GM19397 (cell line): ENCODE data around the gene KCNJ4.
"Not testable (repeated sequence)": the region's sequence is repeated elsewhere in the genome, so short reads cannot be mapped to it uniquely, and the experiment has no call there.

Experiments used
- ATAC-seq: cut with Tn5 transposase; IDR thresholded peaks from one replicate; pipeline ENCODE4 v1.9.1; 2021; ENCODE audit warnings: mild to moderate bottlenecking, moderate library complexity; ENCODE audit not compliant: unreplicated experiment

The KCNJ4 gene

GRCh38 chr22:38414009-38414395 lies 41.0 kb downstream of the KCNJ4 start:
- no peak for ATAC-seq

GRCh38 chr22:38413085-38414008 lies 41.7 kb downstream of the KCNJ4 start:
- ATAC-seq: no peak

- no peak for ATAC-seq
Measured at GRCh38 chr22:38412435-38413084, 42.4 kb downstream of the KCNJ4 start.

- ATAC-seq: no peak
Measured at GRCh38 chr22:38411016-38411415, 44.0 kb downstream of the KCNJ4 start.

- not testable (repeated sequence) for ATAC-seq
Measured at GRCh38 chr22:38409916-38410315, 45.1 kb downstream of the KCNJ4 start.

- ATAC-seq: no peak
Measured at GRCh38 chr22:38406617-38407016, 48.4 kb downstream of the KCNJ4 start.

GRCh38 chr22:38404419-38404818 lies 50.6 kb downstream of the KCNJ4 start:
- no peak for ATAC-seq

GRCh38 chr22:38403812-38404211 lies 51.2 kb downstream of the KCNJ4 start:
- ATAC-seq: no peak

- no peak for ATAC-seq
Measured at GRCh38 chr22:38402204-38402603, 52.8 kb downstream of the KCNJ4 start.

GRCh38 chr22:38401336-38402084 lies 53.5 kb downstream of the KCNJ4 start:
- ATAC-seq: no peak

- not testable (repeated sequence) for ATAC-seq
Measured at GRCh38 chr22:38400256-38400655, 54.7 kb downstream of the KCNJ4 start.

- ATAC-seq: peak; percentile 51
Measured at GRCh38 chr22:38398609-38399461, 56.2 kb downstream of the KCNJ4 start.

- peak; percentile 42 for ATAC-seq
Measured at GRCh38 chr22:38398181-38398608, 56.8 kb downstream of the KCNJ4 start.

- no peak for ATAC-seq
Measured at GRCh38 chr22:38397189-38398085, 57.6 kb downstream of the KCNJ4 start.

- not testable (repeated sequence) for ATAC-seq
Measured at GRCh38 chr22:38396440-38397069, 58.4 kb downstream of the KCNJ4 start.

- ATAC-seq: not testable (repeated sequence)
Measured at GRCh38 chr22:38395944-38396343, 59.1 kb downstream of the KCNJ4 start.

- ATAC-seq: not testable (repeated sequence)
Measured at GRCh38 chr22:38394929-38395624, 59.9 kb downstream of the KCNJ4 start.

GRCh38 chr22:38389428-38389818 lies 65.6 kb downstream of the KCNJ4 start:
- not testable (repeated sequence) for ATAC-seq
